ENCODE measurements around the gene AMH. TPM values are rescaled to one million over a fixed set of nuclear protein-coding genes. Genes with fewer than 3 reads are reported as not detected.

AMH gene
- total and polyA plus RNA-seq, 4 donors: 0.08 to 0.59 (median 0.47) TPM; not detected in 1

DNA sequence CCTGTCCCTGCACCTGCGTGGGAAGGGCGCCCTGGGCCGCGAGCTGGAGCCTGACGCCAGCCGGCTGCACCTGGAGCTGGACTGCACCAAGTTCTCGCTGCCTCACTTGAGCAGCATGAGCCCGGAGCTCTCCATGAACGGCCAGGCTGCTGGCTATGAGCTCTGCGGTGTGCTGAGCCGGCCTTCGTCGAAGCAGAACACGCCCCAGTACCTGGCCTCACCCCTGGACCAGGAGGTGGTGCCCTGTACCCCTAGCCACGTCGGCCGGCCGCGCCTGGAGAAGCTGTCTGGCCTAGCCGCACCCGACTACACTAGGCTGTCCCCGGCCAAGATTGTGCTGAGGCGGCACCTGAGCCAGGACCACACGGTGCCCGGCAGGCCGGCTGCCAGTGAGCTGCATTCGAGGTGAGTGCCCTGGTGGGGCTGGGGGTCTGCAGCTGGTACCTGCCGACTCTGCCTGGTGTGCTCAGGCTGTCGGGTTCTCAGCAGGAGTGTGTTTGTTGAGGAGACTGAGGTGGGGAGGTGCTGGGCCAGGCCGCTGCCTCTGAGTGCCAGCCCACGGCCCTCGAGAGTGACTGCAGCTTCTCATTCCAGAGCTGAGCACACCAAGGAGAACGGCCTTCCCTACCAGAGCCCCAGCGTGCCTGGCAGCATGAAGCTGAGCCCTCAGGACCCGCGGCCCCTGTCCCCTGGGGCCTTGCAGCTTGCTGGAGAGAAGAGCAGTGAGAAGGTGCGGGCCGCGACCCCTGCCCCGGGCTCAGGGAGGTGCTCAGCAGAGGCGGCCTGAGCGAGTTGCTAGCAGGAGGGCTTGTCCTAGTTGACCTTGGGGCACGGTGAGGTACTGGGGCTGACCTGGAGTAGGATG lies 32.5 kb upstream of the AMH start (continued):
- no peak for TF ChIP-seq HNF4G (IDR thresholded peaks at IDR 0.05)

DNA sequence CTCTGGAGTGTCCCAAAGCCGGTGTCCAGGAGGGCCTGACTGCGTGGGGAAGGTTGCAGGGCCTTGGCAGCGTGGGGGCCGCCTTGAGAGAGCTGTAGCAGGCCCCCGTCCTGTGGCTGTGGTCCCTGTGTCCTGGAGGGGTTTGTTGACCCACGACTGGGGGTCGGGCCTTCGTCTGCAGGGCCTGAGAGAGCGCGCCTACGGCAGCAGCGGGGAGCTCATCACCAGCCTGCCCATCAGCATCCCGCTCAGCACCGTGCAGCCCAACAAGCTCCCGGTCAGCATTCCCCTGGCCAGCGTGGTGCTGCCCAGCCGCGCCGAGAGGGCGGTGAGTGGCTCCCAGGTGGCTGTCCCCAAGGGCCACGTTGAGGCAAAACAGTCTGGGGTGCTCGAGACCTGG lies 31.5 kb upstream of the AMH start:
- TF ChIP-seq, protein P1, sequence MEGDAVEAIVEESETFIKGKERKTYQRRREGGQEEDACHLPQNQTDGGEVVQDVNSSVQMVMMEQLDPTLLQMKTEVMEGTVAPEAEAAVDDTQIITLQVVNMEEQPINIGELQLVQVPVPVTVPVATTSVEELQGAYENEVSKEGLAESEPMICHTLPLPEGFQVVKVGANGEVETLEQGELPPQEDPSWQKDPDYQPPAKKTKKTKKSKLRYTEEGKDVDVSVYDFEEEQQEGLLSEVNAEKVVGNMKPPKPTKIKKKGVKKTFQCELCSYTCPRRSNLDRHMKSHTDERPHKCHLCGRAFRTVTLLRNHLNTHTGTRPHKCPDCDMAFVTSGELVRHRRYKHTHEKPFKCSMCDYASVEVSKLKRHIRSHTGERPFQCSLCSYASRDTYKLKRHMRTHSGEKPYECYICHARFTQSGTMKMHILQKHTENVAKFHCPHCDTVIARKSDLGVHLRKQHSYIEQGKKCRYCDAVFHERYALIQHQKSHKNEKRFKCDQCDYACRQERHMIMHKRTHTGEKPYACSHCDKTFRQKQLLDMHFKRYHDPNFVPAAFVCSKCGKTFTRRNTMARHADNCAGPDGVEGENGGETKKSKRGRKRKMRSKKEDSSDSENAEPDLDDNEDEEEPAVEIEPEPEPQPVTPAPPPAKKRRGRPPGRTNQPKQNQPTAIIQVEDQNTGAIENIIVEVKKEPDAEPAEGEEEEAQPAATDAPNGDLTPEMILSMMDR (IDR thresholded peaks at IDR 0.05; ENCODE audit: low read depth, low read length, missing input control): no peak
- TF ChIP-seq HNF4A (conservative IDR thresholded peaks at IDR 0.05) (no peak), NR2F2 (IDR thresholded peaks at IDR 0.05) (no peak), EGR1 (IDR thresholded peaks at IDR 0.05; ENCODE audit: low read depth in 2 of 2) (no peak), RXRA (IDR thresholded peaks at IDR 0.05) (no peak), SP1 (IDR thresholded peaks at IDR 0.05) (no peak), FOXA1 (IDR thresholded peaks at IDR 0.05) (no peak), GABPA (IDR thresholded peaks at IDR 0.05 in 1 of 2, conservative IDR thresholded peaks at IDR 0.05 in 1 of 2) (no peak), YY1 (IDR thresholded peaks at IDR 0.05) (no peak), HNF4G (IDR thresholded peaks at IDR 0.05) (no peak), FOXA2 (IDR thresholded peaks at IDR 0.05) (no peak), RAD21 (IDR thresholded peaks at IDR 0.05) (no peak), JUND (IDR thresholded peaks at IDR 0.05) (no peak), TAF1 (conservative IDR thresholded peaks at IDR 0.05) (no peak)
- TF ChIP-seq, protein P2, sequence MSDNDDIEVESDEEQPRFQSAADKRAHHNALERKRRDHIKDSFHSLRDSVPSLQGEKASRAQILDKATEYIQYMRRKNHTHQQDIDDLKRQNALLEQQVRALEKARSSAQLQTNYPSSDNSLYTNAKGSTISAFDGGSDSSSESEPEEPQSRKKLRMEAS (IDR thresholded peaks at IDR 0.05): no peak
- TF ChIP-seq, protein P3, sequence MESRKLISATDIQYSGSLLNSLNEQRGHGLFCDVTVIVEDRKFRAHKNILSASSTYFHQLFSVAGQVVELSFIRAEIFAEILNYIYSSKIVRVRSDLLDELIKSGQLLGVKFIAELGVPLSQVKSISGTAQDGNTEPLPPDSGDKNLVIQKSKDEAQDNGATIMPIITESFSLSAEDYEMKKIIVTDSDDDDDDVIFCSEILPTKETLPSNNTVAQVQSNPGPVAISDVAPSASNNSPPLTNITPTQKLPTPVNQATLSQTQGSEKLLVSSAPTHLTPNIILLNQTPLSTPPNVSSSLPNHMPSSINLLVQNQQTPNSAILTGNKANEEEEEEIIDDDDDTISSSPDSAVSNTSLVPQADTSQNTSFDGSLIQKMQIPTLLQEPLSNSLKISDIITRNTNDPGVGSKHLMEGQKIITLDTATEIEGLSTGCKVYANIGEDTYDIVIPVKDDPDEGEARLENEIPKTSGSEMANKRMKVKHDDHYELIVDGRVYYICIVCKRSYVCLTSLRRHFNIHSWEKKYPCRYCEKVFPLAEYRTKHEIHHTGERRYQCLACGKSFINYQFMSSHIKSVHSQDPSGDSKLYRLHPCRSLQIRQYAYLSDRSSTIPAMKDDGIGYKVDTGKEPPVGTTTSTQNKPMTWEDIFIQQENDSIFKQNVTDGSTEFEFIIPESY (IDR thresholded peaks at IDR 0.05): no peak
- TF ChIP-seq, protein P4, sequence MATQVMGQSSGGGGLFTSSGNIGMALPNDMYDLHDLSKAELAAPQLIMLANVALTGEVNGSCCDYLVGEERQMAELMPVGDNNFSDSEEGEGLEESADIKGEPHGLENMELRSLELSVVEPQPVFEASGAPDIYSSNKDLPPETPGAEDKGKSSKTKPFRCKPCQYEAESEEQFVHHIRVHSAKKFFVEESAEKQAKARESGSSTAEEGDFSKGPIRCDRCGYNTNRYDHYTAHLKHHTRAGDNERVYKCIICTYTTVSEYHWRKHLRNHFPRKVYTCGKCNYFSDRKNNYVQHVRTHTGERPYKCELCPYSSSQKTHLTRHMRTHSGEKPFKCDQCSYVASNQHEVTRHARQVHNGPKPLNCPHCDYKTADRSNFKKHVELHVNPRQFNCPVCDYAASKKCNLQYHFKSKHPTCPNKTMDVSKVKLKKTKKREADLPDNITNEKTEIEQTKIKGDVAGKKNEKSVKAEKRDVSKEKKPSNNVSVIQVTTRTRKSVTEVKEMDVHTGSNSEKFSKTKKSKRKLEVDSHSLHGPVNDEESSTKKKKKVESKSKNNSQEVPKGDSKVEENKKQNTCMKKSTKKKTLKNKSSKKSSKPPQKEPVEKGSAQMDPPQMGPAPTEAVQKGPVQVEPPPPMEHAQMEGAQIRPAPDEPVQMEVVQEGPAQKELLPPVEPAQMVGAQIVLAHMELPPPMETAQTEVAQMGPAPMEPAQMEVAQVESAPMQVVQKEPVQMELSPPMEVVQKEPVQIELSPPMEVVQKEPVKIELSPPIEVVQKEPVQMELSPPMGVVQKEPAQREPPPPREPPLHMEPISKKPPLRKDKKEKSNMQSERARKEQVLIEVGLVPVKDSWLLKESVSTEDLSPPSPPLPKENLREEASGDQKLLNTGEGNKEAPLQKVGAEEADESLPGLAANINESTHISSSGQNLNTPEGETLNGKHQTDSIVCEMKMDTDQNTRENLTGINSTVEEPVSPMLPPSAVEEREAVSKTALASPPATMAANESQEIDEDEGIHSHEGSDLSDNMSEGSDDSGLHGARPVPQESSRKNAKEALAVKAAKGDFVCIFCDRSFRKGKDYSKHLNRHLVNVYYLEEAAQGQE (IDR thresholded peaks at IDR 0.05): no peak
- TF ChIP-seq, protein P5, sequence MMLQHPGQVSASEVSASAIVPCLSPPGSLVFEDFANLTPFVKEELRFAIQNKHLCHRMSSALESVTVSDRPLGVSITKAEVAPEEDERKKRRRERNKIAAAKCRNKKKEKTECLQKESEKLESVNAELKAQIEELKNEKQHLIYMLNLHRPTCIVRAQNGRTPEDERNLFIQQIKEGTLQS (IDR thresholded peaks at IDR 0.05): no peak
- no peaks in the 10 kb centered on the region for H3K9me3 ChIP-seq (ENCODE audit: control insufficient read depth in 4 of 4, low read length in 3 of 4)
- no peak overlapping the region for H3K9ac ChIP-seq (ENCODE audit: low read depth in 1 of 2, low read length in 2 of 2)
- no peaks in the 10 kb centered on the region for H3K27me3 ChIP-seq (ENCODE audit: control insufficient read depth in 4 of 4, insufficient read depth in 4 of 4, low read length in 3 of 4)
- 98% methylated on average over 22 of the region's 22 CpGs for WGBS
- DNase-seq (ENCODE audit: low spot score): no peak
- no peak overlapping the region for H3K4me3 ChIP-seq (ENCODE audit: low read depth in 1 of 3, low read length in 3 of 3)
- peaks cover 10 to 67% (median 19%) of the 10 kb centered on the region in 4 donors for H3K36me3 ChIP-seq (ENCODE audit: control insufficient read depth in 4 of 4, insufficient read depth in 3 of 4, low read depth in 1 of 4, low read length in 3 of 4)
- no peak overlapping the region for H3K27ac ChIP-seq (ENCODE audit: low read depth in 1 of 2, low read length in 2 of 2)
- no peaks in the 10 kb centered on the region for H3K4me1 ChIP-seq (ENCODE audit: control insufficient read depth in 4 of 4, insufficient read depth in 4 of 4, low read length in 3 of 4)
